ENCODE results near the gene USP11.

- no peak for TF ChIP-seq CTCF (IDR thresholded peaks at IDR 0.05)
- TF ChIP-seq POLR2A (IDR thresholded peaks at IDR 0.05): no peak
Observed at GRCh38 chrX:47244676-47245075, 11.9 kb downstream of the USP11 start.

Data from testis (tissue), 2 donors.